CD4-positive, CD25-positive, alpha-beta regulatory T cell (primary cell): ENCODE results near the gene SF3B4. TPM values are rescaled to one million over a fixed set of nuclear protein-coding genes. Genes with fewer than 3 reads are reported as not detected.
A peak's percentile ranks its signal among the peaks of the same experiment; 100 is the strongest.
"Not testable (repeated sequence)": the region's sequence is repeated elsewhere in the genome, so short reads cannot be mapped to it uniquely, and the experiment has no call there.

Experiments used
- ATAC-seq, 2 donors: fragments of 150-1000 bp; cut with Tn5 transposase; one replicate each; pipeline ENCODE4 v1.10.0; 2021; ENCODE audit warnings: low read depth in 2 of 2, moderate number of reproducible peaks in 2 of 2, moderate library complexity in 1 of 2
- DNase-seq, 3 donors: peaks; one replicate each; pipeline versions ENCODE4 v3.0.0 to v3.0.0-alpha.2; 2012 to 2022; ENCODE audit warnings: mixed read lengths in 1 of 3
- H3K27ac ChIP-seq: one replicate; pipeline ENCODE4 v1.7.0; 2013; ENCODE audit warnings: mild to moderate bottlenecking, low read length; ENCODE audit not compliant: insufficient read depth, poor library complexity, severe bottlenecking
- H3K27me3 ChIP-seq: one replicate; pipeline ENCODE4 v1.7.0; 2013; ENCODE audit warnings: low read length; ENCODE audit not compliant: control insufficient read depth, insufficient read depth
- H3K36me3 ChIP-seq: one replicate; pipeline ENCODE4 v1.7.0; 2013; ENCODE audit warnings: mild to moderate bottlenecking, low read length, moderate library complexity; ENCODE audit not compliant: control insufficient read depth, insufficient read depth
- H3K4me1 ChIP-seq: 2 replicates; pipeline ENCODE4 v1.7.0; 2013; ENCODE audit warnings: mild to moderate bottlenecking, low read length; ENCODE audit not compliant: insufficient read depth, control insufficient read depth, poor library complexity, severe bottlenecking
- H3K4me3 ChIP-seq: one replicate; pipeline ENCODE4 v1.7.0; 2013; ENCODE audit warnings: low read depth, mild to moderate bottlenecking, low read length, moderate library complexity
- H3K9me3 ChIP-seq, 2 experiments: 1 replicate in 1 of 2; 2 replicates in 1 of 2; pipeline ENCODE4 v1.7.0; 2013; ENCODE audit warnings: low read length in 2 of 2, mild to moderate bottlenecking in 1 of 2, moderate library complexity in 1 of 2; ENCODE audit not compliant: control insufficient read depth in 2 of 2
- H3K27ac Mint-ChIP-seq, 3 donors: one replicate each; pipeline ENCODE4 v1.8.0; 2020 to 2022; ENCODE audit warnings: mild to moderate bottlenecking in 3 of 3, mixed read lengths in 3 of 3, moderate library complexity in 2 of 3
- H3K27me3 Mint-ChIP-seq: one replicate; pipeline ENCODE4 v1.8.0; 2022; ENCODE audit warnings: mild to moderate bottlenecking, mixed read lengths
- H3K36me3 Mint-ChIP-seq: one replicate; pipeline ENCODE4 v1.8.0; 2020; ENCODE audit warnings: mixed read lengths
- H3K4me1 Mint-ChIP-seq, 4 donors: one replicate each; pipeline ENCODE4 v1.8.0; 2020 to 2022; ENCODE audit warnings: mixed read lengths in 4 of 4, mild to moderate bottlenecking in 1 of 4
- H3K4me3 Mint-ChIP-seq, 4 donors: one replicate each; pipeline ENCODE4 v1.8.0; 2020 to 2022; ENCODE audit warnings: mild to moderate bottlenecking in 4 of 4, mixed read lengths in 4 of 4, moderate library complexity in 3 of 4
- H3K9me3 Mint-ChIP-seq, 7 donors: one replicate each; pipeline ENCODE4 v1.8.0; 2020 to 2022; ENCODE audit warnings: mixed read lengths in 7 of 7, mild to moderate bottlenecking in 3 of 7, moderate library complexity in 2 of 7
- polyA plus RNA-seq, 4 donors: library from polyadenylated mRNA; unstranded; fragments of 300-500 nt; fragmentation: Illumina TruSeq; gene quantifications; one replicate each; pipeline ENCODE4 v1.2.3, GENCODE V29; 2021
- total RNA-seq: library from RNA; stranded (reverse); gene quantifications from one replicate; pipeline ENCODE4 v1.2.3, GENCODE V29; 2022

The SF3B4 gene
- total and polyA plus RNA-seq, 5 donors from 2014 or later, result 56.0 to 103 (median 84.4) TPM

DNA sequence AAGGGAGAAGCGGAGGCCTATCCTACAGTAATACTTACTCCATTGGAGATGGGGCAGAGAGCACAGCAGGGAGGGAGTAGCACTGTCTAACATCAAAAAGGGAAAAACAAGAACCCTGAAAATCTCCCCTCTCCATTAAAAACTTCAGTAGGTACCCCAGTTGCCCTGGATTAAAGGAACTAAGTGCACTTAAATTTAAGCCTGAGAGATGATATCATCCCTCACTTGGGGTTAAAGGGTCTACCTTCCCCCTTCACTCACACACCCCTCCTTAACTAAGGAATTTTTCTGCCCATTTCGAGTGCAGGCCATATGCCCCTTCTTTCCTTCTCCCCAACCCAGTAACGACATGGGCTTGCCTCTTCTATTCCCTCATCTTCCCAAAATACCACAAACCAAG lies 12.8 kb upstream of the SF3B4 start:
- no peaks in the 10 kb centered on the region for H3K27me3 ChIP-seq
- H3K4me1 Mint-ChIP-seq, result peaks cover 9 to 20% (median 16%) of the 10 kb centered on the region in 4 donors
- H3K27me3 Mint-ChIP-seq, result no peaks in the 10 kb centered on the region
- no peaks in the 10 kb centered on the region for H3K9me3 ChIP-seq
- no peak overlapping the region for H3K4me3 Mint-ChIP-seq
- H3K4me3 ChIP-seq, result no peak overlapping the region
- peak overlapping the region in 2 of 3 donors; percentile 20 to 38 for H3K27ac Mint-ChIP-seq
- H3K9me3 Mint-ChIP-seq, result no peaks in the 10 kb centered on the region
- ATAC-seq (no peak), DNase-seq (no peak)
- no peak overlapping the region for H3K27ac ChIP-seq
- H3K4me1 ChIP-seq, result peaks cover 4% of the 10 kb centered on the region
- peaks cover 11% of the 10 kb centered on the region for H3K36me3 Mint-ChIP-seq
- H3K36me3 ChIP-seq, result peaks cover 9% of the 10 kb centered on the region

DNA sequence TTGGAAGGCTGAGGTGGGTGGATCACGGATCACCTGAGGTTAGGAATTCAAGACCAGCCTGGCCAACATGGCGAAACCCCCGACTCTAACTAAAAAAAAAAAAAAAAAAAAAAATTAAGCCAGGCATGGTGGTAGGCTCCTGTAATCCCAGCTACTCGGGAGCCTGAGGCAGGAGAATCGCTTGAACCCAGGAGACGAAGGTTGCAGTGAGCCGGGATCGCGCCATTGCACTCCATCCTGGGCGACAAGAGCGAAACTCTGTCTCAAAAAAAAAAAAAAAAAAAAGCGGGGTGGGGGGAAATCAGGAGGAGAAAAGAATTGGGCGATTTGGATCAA lies 11.0 kb upstream of the SF3B4 start:
- not testable (repeated sequence) for H3K27ac ChIP-seq, H3K36me3 Mint-ChIP-seq, H3K36me3 ChIP-seq, H3K27me3 Mint-ChIP-seq, H3K4me3 Mint-ChIP-seq, H3K27me3 ChIP-seq, H3K9me3 Mint-ChIP-seq, DNase-seq, H3K4me3 ChIP-seq, H3K9me3 ChIP-seq, H3K4me1 ChIP-seq, ATAC-seq, H3K27ac Mint-ChIP-seq
- peaks cover 9 to 20% (median 16%) of the 10 kb centered on the region in 4 donors for H3K4me1 Mint-ChIP-seq

DNA sequence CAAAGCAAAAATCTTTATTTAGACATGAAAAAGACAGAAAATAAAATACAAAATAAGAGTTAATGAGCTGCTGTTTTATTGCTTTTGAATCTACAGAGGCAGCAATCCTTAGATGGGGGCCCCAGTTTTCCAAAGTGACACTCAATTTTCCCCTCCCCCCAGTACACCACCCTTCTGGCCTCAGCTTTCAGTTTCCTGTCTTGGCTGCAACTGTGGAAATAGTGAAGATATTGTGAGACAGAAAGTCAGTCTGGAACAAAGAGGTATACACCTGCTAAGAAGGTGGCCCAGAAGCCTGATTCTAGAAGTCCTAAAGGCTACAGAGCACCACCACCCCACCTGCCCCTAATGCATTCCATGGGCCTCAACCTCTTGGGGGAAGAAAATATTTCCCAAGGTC lies 10.2 kb upstream of the SF3B4 start:
- Histone ChIP-seq H3K9me3 (no peaks in the 10 kb centered on the region), H3K4me3 (no peak overlapping the region), H3K36me3 (no peaks in the 10 kb centered on the region), H3K4me1 (peaks cover 4% of the 10 kb centered on the region), H3K27me3 (no peaks in the 10 kb centered on the region), H3K27ac (no peak overlapping the region)
- H3K27ac Mint-ChIP-seq, result peak overlapping the region in 1 of 3 donors; percentile 32
- H3K4me3 Mint-ChIP-seq, result peak overlapping the region in 1 of 4 donors; percentile 84
- no peaks in the 10 kb centered on the region for H3K36me3 Mint-ChIP-seq
- ATAC-seq, result no peak
- peaks cover 9 to 20% (median 15%) of the 10 kb centered on the region in 4 donors for H3K4me1 Mint-ChIP-seq
- no peaks in the 10 kb centered on the region for H3K9me3 Mint-ChIP-seq
- peak in 1 of 3 donors; percentile 34 for DNase-seq
- H3K27me3 Mint-ChIP-seq, result peaks cover 4% of the 10 kb centered on the region

DNA sequence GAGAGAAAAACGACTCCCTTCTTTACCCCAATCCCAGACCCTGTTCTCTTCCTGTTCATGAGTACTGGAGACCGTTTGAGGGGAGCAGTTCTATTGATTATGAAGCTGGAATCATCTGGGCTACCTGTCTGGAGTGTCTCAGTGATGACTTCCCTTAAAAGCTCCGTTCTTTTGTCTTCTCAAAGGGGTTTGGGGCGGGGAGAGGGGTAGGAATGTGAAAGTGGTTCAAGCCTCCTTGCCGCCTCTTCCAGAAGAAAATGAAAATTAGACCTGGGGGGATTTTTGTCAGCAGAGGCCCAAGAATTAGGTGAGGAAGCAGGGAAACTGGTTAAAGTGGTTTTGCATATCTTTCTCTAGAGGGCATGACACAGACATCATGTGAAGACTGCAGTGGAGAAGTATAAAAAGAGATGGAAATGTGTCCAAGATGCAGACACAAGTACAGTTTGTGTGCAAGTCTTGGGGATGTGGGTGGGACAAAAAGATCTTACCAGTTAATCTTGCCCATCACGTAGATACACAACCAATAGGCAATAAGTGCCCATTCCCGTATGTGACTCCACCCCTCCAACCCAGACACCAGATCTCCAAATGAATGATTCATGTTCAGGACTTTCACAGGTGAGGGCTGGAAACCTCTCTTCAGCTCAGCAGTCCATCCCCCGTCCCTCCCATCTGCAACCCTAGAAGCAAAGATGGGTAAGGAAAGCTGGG lies 9.5 kb upstream of the SF3B4 start:
- no peaks in the 10 kb centered on the region for H3K9me3 Mint-ChIP-seq
- peak overlapping the region in 1 of 3 donors; percentile 32 for H3K27ac Mint-ChIP-seq
- ATAC-seq, result no peak

DNA sequence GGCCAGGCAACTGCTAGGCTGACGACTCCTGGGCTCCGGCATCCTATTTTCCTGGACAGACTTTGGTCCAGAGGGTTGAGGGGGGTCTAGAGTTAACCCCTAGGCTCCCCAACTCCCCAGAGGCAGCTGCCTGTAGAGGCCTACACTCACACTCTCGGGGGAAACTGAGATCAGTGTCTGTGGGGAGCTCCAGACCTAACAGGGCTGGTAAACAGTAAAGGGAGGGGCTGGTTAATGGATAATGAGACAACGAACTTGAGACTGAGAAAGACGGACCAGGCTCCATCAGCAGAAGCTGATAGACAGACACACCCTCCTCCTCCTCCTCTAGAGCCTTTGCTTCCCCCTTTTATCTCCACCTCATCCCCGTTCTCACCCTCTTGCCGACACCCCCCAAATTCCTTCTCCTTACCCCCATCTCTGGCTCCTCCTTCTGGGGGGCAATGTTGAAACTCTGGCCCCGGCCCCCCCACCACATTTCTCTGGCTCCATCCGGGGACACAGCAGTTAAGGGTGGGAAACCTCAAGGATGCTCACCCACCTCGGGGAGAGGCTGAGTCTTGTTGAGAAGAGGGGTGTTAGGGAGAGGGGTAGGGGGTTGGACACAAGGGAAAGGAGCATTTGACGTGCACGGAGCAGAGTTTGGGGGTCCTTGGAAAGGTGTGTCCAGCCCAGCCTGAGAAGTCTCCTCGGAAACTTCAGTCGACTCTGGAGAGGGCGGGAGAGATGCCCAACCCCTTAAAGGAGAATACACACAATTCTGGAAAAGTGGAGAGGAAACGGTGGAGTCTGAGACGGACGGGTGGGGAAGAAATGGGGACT lies 8.8 kb upstream of the SF3B4 start, which contains the start of gene MTMR11:
Gene MTMR11, minus strand, starts transcription at position 710 of the 822 bp plus-strand sequence. Its CDS starts 232 bp downstream, at position 478.
- H3K4me1 Mint-ChIP-seq, result peaks cover 9 to 20% (median 15%) of the 10 kb centered on the region in 4 donors
- H3K36me3 Mint-ChIP-seq, result no peaks in the 10 kb centered on the region
- no peak within 1 kb of the TSS for H3K27ac ChIP-seq
- H3K27me3 Mint-ChIP-seq, result peaks cover 9% of the 10 kb centered on the region
- DNase-seq (no peak), ATAC-seq (no peak)
- no peaks in the 10 kb centered on the region for H3K9me3 ChIP-seq
- peaks cover 4% of the 10 kb centered on the region for H3K4me1 ChIP-seq
- H3K27me3 ChIP-seq, result no peaks in the 10 kb centered on the region
- no peaks in the 10 kb centered on the region for H3K36me3 ChIP-seq
- no peak within 1 kb of the TSS for H3K4me3 ChIP-seq
- H3K4me3 Mint-ChIP-seq, result no peak within 1 kb of the TSS
- H3K27ac Mint-ChIP-seq, result peak within 1 kb of the TSS in 2 of 3 donors; percentile 54 to 94
- no peaks in the 10 kb centered on the region for H3K9me3 Mint-ChIP-seq

More for the DNA sequence above, 9.5 kb upstream of the SF3B4 start:
- H3K4me3 Mint-ChIP-seq, result no peak overlapping the region
- H3K4me3 ChIP-seq, result no peak overlapping the region
- no peak for DNase-seq
- H3K27me3 ChIP-seq, result no peaks in the 10 kb centered on the region
- H3K9me3 ChIP-seq, result no peaks in the 10 kb centered on the region
- H3K4me1 Mint-ChIP-seq, result peaks cover 9 to 20% (median 15%) of the 10 kb centered on the region in 4 donors
- H3K27ac ChIP-seq, result no peak overlapping the region
- peaks cover 6% of the 10 kb centered on the region for H3K27me3 Mint-ChIP-seq
- H3K36me3 ChIP-seq, result no peaks in the 10 kb centered on the region
- peaks cover 4% of the 10 kb centered on the region for H3K4me1 ChIP-seq
- H3K36me3 Mint-ChIP-seq, result no peaks in the 10 kb centered on the region

DNA sequence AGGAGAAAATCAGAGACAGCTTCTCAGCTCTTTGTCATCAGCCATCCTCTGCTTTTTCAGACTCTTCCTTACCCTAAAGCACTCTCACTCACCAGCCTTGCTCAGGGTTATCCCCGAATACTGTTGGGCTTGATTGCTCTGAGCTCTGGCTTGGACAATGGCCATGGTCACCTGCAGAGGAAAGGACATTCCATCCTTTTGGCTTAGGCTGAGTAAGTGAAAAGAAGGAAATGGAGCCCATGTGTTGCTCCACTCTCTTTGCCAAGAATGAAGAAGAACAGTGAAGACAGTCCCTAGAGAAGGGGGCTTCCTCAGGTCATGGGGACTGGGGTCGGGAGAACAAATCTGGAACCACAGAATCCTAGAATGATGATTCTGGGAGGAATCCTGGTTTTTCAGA lies 6.8 kb upstream of the SF3B4 start:
- Mint-ChIP-seq H3K36me3 (no peaks in the 10 kb centered on the region), H3K4me1 (peaks cover 7 to 24% (median 13%) of the 10 kb centered on the region in 4 donors), H3K27me3 (peaks cover 9% of the 10 kb centered on the region), H3K27ac (no peak overlapping the region), H3K9me3 (no peaks in the 10 kb centered on the region), H3K4me3 (peak overlapping the region in 1 of 4 donors; percentile 43)
- Histone ChIP-seq H3K27me3 (no peaks in the 10 kb centered on the region), H3K9me3 (no peaks in the 10 kb centered on the region), H3K27ac (no peak overlapping the region), H3K36me3 (no peaks in the 10 kb centered on the region), H3K4me3 (no peak overlapping the region), H3K4me1 (peaks cover 4% of the 10 kb centered on the region)
- no peak for ATAC-seq
- no peak for DNase-seq

DNA sequence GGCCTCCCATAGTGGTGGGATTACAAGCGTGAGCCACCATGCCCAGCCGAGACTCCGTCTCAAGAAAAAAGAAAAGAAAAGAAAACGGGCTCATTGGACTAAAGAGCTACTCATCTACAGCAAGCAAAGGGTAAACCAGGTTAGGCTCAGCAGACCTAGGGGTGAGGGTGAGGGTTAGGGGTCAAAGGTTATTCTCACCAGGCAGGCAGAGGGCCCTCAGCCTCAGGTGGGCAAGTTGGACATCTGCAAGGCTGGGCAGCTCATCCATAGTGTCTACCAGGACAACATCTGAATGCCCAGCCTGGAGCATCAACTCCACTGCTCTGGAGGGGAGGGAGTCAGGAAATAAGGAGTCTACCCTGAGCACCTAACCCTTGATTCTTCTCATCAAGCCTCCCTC lies 5.6 kb upstream of the SF3B4 start:
- peaks cover 9% of the 10 kb centered on the region for H3K4me1 ChIP-seq

More for the DNA sequence above, 5.6 kb upstream of the SF3B4 start:
- H3K27ac ChIP-seq, result no peak overlapping the region
- no peaks in the 10 kb centered on the region for H3K9me3 Mint-ChIP-seq
- H3K27me3 Mint-ChIP-seq, result peaks cover 9% of the 10 kb centered on the region
- H3K4me3 ChIP-seq, result no peak overlapping the region
- H3K9me3 ChIP-seq, result no peaks in the 10 kb centered on the region
- peaks cover 8 to 29% (median 14%) of the 10 kb centered on the region in 4 donors for H3K4me1 Mint-ChIP-seq
- H3K27me3 ChIP-seq, result no peaks in the 10 kb centered on the region
- ATAC-seq (no peak), DNase-seq (no peak)
- peak overlapping the region in 1 of 4 donors; percentile 47 for H3K4me3 Mint-ChIP-seq
- H3K36me3 ChIP-seq, result no peaks in the 10 kb centered on the region
- no peak overlapping the region for H3K27ac Mint-ChIP-seq
- H3K36me3 Mint-ChIP-seq, result no peaks in the 10 kb centered on the region
